GM12892 (cell line): Measurements from ENCODE around the gene FRMD4B.

Source experiments
- POLR2A ChIP-seq: IDR thresholded peaks from 2 replicates; pipeline ENCODE4 v1.6.1; 2011; ENCODE audit warnings: low read depth, low read length, control low read depth
- POLR2AphosphoS5 ChIP-seq: IDR thresholded peaks from 2 replicates; pipeline ENCODE4 v1.6.1; 2011; ENCODE audit warnings: low read depth, low read length, control low read depth
- TAF1 ChIP-seq: IDR thresholded peaks from 2 replicates; pipeline ENCODE4 v1.6.1; 2011; ENCODE audit warnings: low read depth, mild to moderate bottlenecking, control low read depth, low read length, borderline replicate concordance

- TF ChIP-seq POLR2AphosphoS5 (no peak), TAF1 (no peak), POLR2A (no peak)
Measured at GRCh38 chr3:69276884-69277283, 109.0 kb downstream of the FRMD4B start.
